Ovary (tissue), 3 donors: Measurements from ENCODE around the gene ADAM17.

Experiments used
- CTCF ChIP-seq, 3 donors: fragments of 450-650 bp in 2 of 3; fragments of 200-600 bp in 1 of 3; IDR thresholded peaks; one replicate each; pipeline versions ENCODE4 v1.5.1 to v1.8.0; 2016 to 2022; ENCODE audit warnings: antibody characterized with exemption in 3 of 3, mild to moderate bottlenecking in 1 of 3
- EP300 ChIP-seq: sonication (generic); formaldehyde crosslinking; IDR thresholded peaks from one replicate; pipeline ENCODE4 v1.6.1; 2017; ENCODE audit warnings: antibody characterized with exemption
- POLR2A ChIP-seq: fragments of 450-650 bp; IDR thresholded peaks from one replicate; pipeline ENCODE4 v1.6.1; 2017; ENCODE audit warnings: antibody characterized with exemption, mild to moderate bottlenecking, moderate library complexity
- donor health status: DM: no; HTN: no; CAD: no.

- TF ChIP-seq CTCF (IDR thresholded peaks at IDR 0.05) = no peak
- no peak for TF ChIP-seq EP300
- no peak for TF ChIP-seq POLR2A
Measured at GRCh38 chr2:9473985-9474360, 81.7 kb downstream of the ADAM17 start.
